DOHH2 (cell line): ENCODE results near the gene AFDN.

Experiments used
- H3F3A ChIP-seq: fragments of 200-600 bp; sonication (generic), shearing (Covaris generic); 2 replicates; pipeline ENCODE4 v1.6.0; 2016; ENCODE audit warnings: antibody characterized with exemption, mild to moderate bottlenecking; ENCODE audit not compliant: control insufficient read depth, insufficient read depth
- H3K27ac ChIP-seq: fragments of 200-600 bp; sonication (generic); 2 replicates; pipeline ENCODE4 v1.5.1; 2014; ENCODE audit warnings: low read depth, mild to moderate bottlenecking, low read length, moderate library complexity
- H3K27me3 ChIP-seq: fragments of 200-600 bp; sonication (generic); 2 replicates; pipeline ENCODE4 v1.6.1; 2014; ENCODE audit warnings: mild to moderate bottlenecking, low read length, mixed read lengths; ENCODE audit not compliant: control insufficient read depth
- H3K36me3 ChIP-seq: fragments of 200-600 bp; sonication (generic); 2 replicates; pipeline ENCODE4 v1.6.1; 2014; ENCODE audit warnings: mild to moderate bottlenecking, low read length, moderate library complexity, mixed read lengths; ENCODE audit not compliant: control insufficient read depth
- H3K4me1 ChIP-seq: fragments of 200-600 bp; sonication (generic); 2 replicates; pipeline ENCODE4 v1.6.1; 2014; ENCODE audit warnings: mild to moderate bottlenecking, low read length, mixed read lengths; ENCODE audit not compliant: control insufficient read depth
- H3K4me2 ChIP-seq: fragments of 200-600 bp; sonication (generic); 2 replicates; pipeline ENCODE4 v1.6.0; 2014; ENCODE audit warnings: mild to moderate bottlenecking, low read length, moderate library complexity
- H3K4me3 ChIP-seq: fragments of 200-600 bp; sonication (generic); 2 replicates; pipeline ENCODE4 v1.5.1; 2014; ENCODE audit warnings: mild to moderate bottlenecking, low read length, mixed read lengths
- H3K79me2 ChIP-seq: fragments of 200-600 bp; sonication (generic); 2 replicates; pipeline ENCODE4 v1.6.1; 2014; ENCODE audit warnings: mild to moderate bottlenecking, low read length, mixed read lengths; ENCODE audit not compliant: control insufficient read depth
- H3K9me2 ChIP-seq: fragments of 200-600 bp; sonication (generic); replicated peaks from 2 replicates; pipeline ENCODE4 v1.6.1; 2014; ENCODE audit warnings: mild to moderate bottlenecking, low read length, mixed read lengths; ENCODE audit not compliant: control insufficient read depth
- H3K9me3 ChIP-seq: fragments of 200-600 bp; sonication (generic); 2 replicates; pipeline ENCODE4 v1.6.1; 2014; ENCODE audit warnings: antibody characterized with exemption, low read length, mixed read lengths; ENCODE audit not compliant: control insufficient read depth, insufficient read depth
- H4K20me1 ChIP-seq: fragments of 200-600 bp; sonication (generic); 2 replicates; pipeline ENCODE4 v1.6.0; 2014; ENCODE audit warnings: low read depth, mild to moderate bottlenecking, antibody characterized with exemption, low read length, moderate library complexity; ENCODE audit not compliant: control insufficient read depth, insufficient read depth
- CTCF ChIP-seq: fragments of 200-600 bp; sonication (generic); IDR thresholded peaks from one replicate; pipeline ENCODE4 v1.5.1; 2014; ENCODE audit warnings: antibody characterized with exemption, mild to moderate bottlenecking, low read depth, low read length; ENCODE audit not compliant: poor library complexity, severe bottlenecking
- EZH2phosphoT487 ChIP-seq: fragments of 200-600 bp; sonication (generic); IDR thresholded peaks from 2 replicates; pipeline ENCODE4 v1.6.1; 2017; ENCODE audit warnings: borderline replicate concordance, mild to moderate bottlenecking, antibody characterized with exemption, low read length, moderate library complexity, mixed read lengths

AFDN gene

GRCh38 chr6:167812088-167812487 lies 14.6 kb upstream of the AFDN start:
- Histone ChIP-seq H3K9me2 (no peaks in the 10 kb centered on the region), H3F3A (no peaks in the 10 kb centered on the region), H3K27ac (no peak overlapping the region), H3K79me2 (no peaks in the 10 kb centered on the region), H3K27me3 (peaks cover 6% of the 10 kb centered on the region; the same call in 1 of the 2 replicates), H3K4me2 (no peak overlapping the region), H4K20me1 (no peaks in the 10 kb centered on the region), H3K36me3 (no peaks in the 10 kb centered on the region), H3K4me3 (no peak overlapping the region), H3K4me1 (no peaks in the 10 kb centered on the region), H3K9me3 (no peaks in the 10 kb centered on the region)
- TF ChIP-seq EZH2phosphoT487, result no peak
- no peak for TF ChIP-seq CTCF

- no peak overlapping the region for H3K4me3 ChIP-seq
- H3F3A ChIP-seq, result no peaks in the 10 kb centered on the region
- peaks cover 10% of the 10 kb centered on the region; the same call in 1 of the 2 replicates for H3K27me3 ChIP-seq
- H3K79me2 ChIP-seq, result no peaks in the 10 kb centered on the region
- H3K4me2 ChIP-seq, result no peak overlapping the region
- H3K9me3 ChIP-seq, result no peaks in the 10 kb centered on the region
- H3K9me2 ChIP-seq, result no peaks in the 10 kb centered on the region
- TF ChIP-seq CTCF, result no peak
- TF ChIP-seq EZH2phosphoT487, result no peak
- H3K36me3 ChIP-seq, result no peaks in the 10 kb centered on the region
- H3K4me1 ChIP-seq, result no peaks in the 10 kb centered on the region
- no peak overlapping the region for H3K27ac ChIP-seq
- H4K20me1 ChIP-seq, result no peaks in the 10 kb centered on the region
Measured at GRCh38 chr6:167815296-167815980, 11.3 kb upstream of the AFDN start.

GRCh38 chr6:167817016-167817415 lies 9.7 kb upstream of the AFDN start:
- H3K27me3 ChIP-seq, result peaks cover 15% of the 10 kb centered on the region; the same call in 1 of the 2 replicates
- H3K9me2 ChIP-seq, result no peaks in the 10 kb centered on the region
- no peaks in the 10 kb centered on the region for H4K20me1 ChIP-seq
- no peaks in the 10 kb centered on the region for H3K9me3 ChIP-seq
- no peak for TF ChIP-seq CTCF
- TF ChIP-seq EZH2phosphoT487, result no peak
- H3K27ac ChIP-seq, result no peak overlapping the region
- H3K36me3 ChIP-seq, result no peaks in the 10 kb centered on the region
- H3K4me1 ChIP-seq, result no peaks in the 10 kb centered on the region
- no peaks in the 10 kb centered on the region for H3F3A ChIP-seq
- no peak overlapping the region for H3K4me3 ChIP-seq
- H3K79me2 ChIP-seq, result no peaks in the 10 kb centered on the region
- no peak overlapping the region for H3K4me2 ChIP-seq
